GM10266 (cell line): ENCODE measurements around the gene SLC39A13.

Experiments
- DNase-seq: peaks from one replicate; pipeline ENCODE4 v3.0.0; 2012; ENCODE audit errors: extremely low spot score
- TF ChIP-seq, protein P1 (sequence below): IDR thresholded peaks from 2 replicates; pipeline ENCODE4 v1.5.1; 2012; ENCODE audit warnings: mild to moderate bottlenecking, low read depth; ENCODE audit not compliant: control insufficient read depth, insufficient read depth; ENCODE audit errors: missing control alignments

Gene SLC39A13

DNA sequence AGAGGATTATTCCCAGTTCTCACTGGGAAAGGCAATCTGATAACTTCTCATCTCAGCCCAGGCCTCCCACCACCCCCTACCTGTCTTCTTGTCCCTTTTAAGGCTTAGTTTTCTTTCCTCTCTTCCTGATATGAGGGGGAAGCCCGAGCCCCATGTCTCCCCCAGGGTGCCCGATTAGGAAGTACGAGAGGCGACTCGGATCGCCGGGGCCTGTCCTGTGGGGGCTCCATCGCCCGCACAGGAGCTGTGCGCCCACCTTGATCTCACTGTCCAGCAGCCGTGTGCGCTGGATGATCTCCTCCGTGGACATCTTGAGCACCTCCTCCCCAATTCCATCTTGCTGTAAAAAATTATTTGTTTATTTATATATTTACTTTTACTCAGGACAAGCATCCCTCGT, 17.2 kb downstream of the SLC39A13 start:
- TF ChIP-seq, protein P1, sequence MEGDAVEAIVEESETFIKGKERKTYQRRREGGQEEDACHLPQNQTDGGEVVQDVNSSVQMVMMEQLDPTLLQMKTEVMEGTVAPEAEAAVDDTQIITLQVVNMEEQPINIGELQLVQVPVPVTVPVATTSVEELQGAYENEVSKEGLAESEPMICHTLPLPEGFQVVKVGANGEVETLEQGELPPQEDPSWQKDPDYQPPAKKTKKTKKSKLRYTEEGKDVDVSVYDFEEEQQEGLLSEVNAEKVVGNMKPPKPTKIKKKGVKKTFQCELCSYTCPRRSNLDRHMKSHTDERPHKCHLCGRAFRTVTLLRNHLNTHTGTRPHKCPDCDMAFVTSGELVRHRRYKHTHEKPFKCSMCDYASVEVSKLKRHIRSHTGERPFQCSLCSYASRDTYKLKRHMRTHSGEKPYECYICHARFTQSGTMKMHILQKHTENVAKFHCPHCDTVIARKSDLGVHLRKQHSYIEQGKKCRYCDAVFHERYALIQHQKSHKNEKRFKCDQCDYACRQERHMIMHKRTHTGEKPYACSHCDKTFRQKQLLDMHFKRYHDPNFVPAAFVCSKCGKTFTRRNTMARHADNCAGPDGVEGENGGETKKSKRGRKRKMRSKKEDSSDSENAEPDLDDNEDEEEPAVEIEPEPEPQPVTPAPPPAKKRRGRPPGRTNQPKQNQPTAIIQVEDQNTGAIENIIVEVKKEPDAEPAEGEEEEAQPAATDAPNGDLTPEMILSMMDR, result no peak
- DNase-seq, result no peak

DNA sequence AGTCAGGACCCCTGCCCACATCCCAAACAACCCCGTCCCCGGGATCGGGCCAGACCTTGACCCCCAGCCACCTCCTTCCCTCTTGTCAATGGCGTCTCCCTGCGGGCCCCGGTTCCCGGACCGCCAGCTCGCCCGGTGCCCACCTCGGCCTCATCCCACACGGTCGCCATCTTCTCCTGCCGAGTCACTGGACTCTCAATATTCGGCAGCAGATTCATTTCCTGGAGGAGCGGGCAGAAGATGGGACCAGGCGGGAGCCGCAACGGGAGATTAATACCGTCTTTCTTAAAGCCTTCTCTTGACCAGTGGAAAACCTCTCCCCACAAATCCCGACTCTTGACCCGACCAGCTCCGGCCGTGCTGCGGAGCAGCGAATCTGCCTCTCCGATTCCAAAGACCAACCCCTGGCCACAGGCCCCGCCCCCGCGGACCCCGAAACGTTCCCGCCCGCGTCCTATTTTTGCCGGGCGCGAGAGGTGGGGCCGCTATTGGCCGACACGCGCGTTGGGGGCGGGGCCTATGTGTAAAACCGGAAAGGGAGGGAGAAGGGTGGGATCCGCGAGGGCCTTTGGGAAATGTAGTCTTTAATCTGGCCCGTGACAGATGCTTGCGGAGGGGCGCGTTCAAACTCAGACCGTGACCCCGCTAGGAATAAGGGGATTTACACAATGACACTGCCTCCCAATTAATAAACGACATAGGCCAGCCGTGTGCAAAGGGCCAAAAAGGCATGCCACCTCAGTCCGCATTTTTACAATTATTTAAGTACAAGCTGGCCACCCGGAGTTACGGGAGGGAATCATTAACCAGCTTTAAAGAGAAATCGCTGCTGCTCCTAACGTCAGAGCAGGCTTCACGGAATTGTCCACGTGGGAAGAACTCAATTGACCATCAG, 17.9 kb downstream of the SLC39A13 start, which contains the start of gene PSMC3:
TSS of gene PSMC3 (minus strand) at position 378 of the 895 bp plus-strand sequence. CDS start at position 218, 160 bp downstream.
- DNase-seq, result peak; percentile 94
- TF ChIP-seq, protein P1, result no peak

DNA sequence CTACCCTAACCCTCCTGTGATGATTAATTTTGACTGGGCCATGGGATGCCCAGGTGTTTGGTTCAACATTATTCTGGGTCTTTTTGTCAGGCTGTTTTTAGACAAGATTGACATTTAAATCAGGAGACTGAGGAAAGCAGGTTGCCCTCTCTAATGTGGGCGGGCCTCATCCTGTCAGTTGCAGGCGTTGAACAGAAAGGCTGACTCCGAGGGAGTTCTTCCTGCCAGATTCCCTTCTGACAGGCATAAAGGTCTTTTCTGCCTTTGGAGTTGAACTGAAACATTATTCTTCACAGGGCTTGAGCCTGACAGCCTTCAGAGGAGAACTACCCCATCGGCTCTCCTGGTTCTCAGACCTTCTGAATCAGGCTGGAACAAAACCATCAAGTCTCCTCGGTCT, 22.1 kb downstream of the SLC39A13 start:
- no peak for DNase-seq
- TF ChIP-seq, protein P1, result no peak

DNA sequence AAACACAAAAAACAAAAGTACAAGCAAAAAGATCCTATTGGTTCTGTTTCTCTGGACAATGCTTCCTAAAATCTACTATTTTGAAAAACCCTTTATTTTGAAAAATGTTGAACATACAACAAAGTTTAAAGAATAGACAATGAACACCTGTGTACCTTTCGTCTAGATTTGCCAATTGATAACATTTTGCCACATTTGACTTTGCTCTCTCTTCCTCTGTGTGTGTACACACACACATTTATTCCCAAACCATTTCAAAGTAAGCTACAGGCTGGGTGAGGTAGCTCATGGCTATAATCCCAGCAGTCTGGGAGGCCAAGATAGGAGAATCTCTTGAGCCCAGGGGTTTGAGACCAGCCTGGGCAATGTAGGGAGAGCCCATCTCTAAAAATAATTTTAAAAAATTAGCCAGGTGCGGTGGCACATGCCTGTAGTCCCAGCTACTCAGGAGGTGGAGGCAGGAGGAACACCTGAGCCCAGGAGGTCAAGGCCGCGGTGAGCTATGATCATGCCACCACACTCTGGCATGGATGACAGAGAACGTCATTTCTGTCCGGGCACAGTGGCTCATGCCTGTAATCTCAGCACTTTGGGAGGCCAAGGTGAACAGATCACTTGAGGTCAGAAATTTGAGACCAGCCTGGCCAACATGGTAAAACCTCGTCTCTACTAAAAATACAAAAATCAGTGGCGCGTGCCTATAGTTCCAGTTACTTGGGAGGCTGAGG, 23.1 kb downstream of the SLC39A13 start:
- DNase-seq, result no peak
- TF ChIP-seq, protein P1, result no peak

DNA sequence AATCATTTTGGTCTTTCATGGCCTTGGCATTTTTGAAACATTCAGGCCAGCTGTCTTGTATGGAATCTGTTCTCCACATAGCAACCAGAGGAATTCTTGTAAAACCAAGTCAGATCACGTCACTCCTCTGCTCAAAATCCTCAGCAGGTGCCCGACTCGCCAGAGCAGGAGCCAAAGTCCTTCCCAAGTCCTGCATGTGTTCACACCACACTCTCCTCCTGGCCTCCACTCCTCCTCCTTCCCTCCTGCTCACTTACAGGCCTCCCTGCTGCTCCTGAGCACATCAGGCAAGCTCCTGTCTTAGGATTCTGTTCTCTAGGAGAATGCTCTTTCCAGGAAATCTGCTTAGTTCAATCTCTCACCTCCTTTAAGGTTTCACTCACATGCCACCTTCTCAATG, 24.8 kb downstream of the SLC39A13 start:
- TF ChIP-seq, protein P1, result no peak
- DNase-seq, result no peak

DNA sequence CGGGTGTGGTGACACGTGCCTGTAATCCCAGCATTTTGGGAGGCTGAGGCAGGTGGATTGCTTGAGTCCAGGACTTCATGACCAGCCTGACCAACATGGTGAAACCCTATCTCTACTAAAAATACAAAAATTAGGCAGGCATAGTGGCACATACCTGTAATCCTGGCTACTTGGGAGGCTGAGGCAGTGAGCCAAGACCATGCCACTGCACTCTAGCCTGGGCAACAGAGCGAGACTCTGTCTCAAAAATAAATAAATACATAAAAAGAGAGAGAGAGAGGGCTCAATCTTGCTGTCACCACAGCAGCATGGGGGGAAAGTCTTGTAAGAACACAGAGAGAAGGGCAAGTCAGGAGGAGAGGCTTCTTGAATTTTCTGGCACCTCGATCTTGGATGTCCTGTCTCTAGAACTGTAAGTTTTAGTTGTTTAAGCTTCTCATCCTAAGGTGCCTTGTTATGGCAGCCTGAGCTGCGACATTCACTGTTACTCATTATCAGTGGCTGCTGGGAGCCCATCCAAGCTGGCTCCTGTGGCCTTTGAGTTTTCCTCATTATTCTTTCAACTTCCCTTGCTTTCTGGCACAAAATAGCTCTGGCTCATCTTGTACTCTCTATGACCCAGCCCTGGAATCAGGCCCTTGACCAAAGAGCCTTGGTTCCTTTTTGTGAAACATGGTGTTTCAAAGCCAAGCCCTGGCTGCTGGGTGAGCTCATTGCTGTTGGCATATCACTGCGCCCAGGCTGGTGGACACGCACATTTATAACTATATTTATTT, 25.8 kb downstream of the SLC39A13 start:
- no peak for DNase-seq
- TF ChIP-seq, protein P1, result no peak
